Right renal pelvis (tissue), 4 donors: ENCODE results near the gene SSU72. TPM values are rescaled to one million over a fixed set of nuclear protein-coding genes. Genes with fewer than 3 reads are reported as not detected.

ENCODE experiments used
- DNase-seq, 4 donors: peaks; one replicate each; pipeline ENCODE4 v3.0.0-alpha.2; 2013; ENCODE audit warnings: low read depth in 4 of 4, low spot score in 3 of 4, missing footprints in 1 of 4
- polyA plus RNA-seq, 4 donors: library from polyadenylated mRNA; unstranded; fragments of 120-200 nt; gene quantifications; one replicate each; pipeline ENCODE4 v1.2.1, GENCODE V29; 2013; ENCODE audit not compliant: insufficient read length in 4 of 4

Gene SSU72
- polyA plus RNA-seq, 4 donors: 86.8 to 95.0 (median 91.0) TPM

GRCh38 chr1:1613509-1614082 lies 38.9 kb upstream of the SSU72 start:
- no peak for DNase-seq

- no peak for DNase-seq
Observed at GRCh38 chr1:1612104-1612400, 37.4 kb upstream of the SSU72 start.

- no peak for DNase-seq
Observed at GRCh38 chr1:1610796-1611195, 36.1 kb upstream of the SSU72 start.

- DNase-seq: no peak
Observed at GRCh38 chr1:1609822-1610485, 35.3 kb upstream of the SSU72 start.

GRCh38 chr1:1606232-1606631 lies 31.6 kb upstream of the SSU72 start:
- no peak for DNase-seq

- no peak for DNase-seq
Observed at GRCh38 chr1:1605724-1606123, 31.1 kb upstream of the SSU72 start.

GRCh38 chr1:1605034-1605591 lies 30.4 kb upstream of the SSU72 start:
- DNase-seq: no peak

GRCh38 chr1:1604374-1605033 lies 29.8 kb upstream of the SSU72 start:
- no peak for DNase-seq

- no peak for DNase-seq
Observed at GRCh38 chr1:1603671-1604373, 29.2 kb upstream of the SSU72 start.

GRCh38 chr1:1602968-1603506 lies 28.4 kb upstream of the SSU72 start:
- DNase-seq: no peak

- no peak for DNase-seq
Observed at GRCh38 chr1:1602304-1602967, 27.8 kb upstream of the SSU72 start.

- DNase-seq: no peak
Observed at GRCh38 chr1:1601564-1602303, 27.1 kb upstream of the SSU72 start.

- no peak for DNase-seq
Observed at GRCh38 chr1:1600861-1601563, 26.3 kb upstream of the SSU72 start.

GRCh38 chr1:1599935-1600860 lies 25.5 kb upstream of the SSU72 start, which contains the start of gene FNDC10:
Gene FNDC10 (minus strand): TSS chr1:1600135. CDS start chr1:1600015, 120 bp downstream.
- no peak for DNase-seq

GRCh38 chr1:1599030-1599934 lies 24.6 kb upstream of the SSU72 start:
- no peak for DNase-seq

- DNase-seq: no peak
Observed at GRCh38 chr1:1598720-1599029, 24.0 kb upstream of the SSU72 start.

GRCh38 chr1:1598051-1598719 lies 23.5 kb upstream of the SSU72 start:
- no peak for DNase-seq
